Measurements from ENCODE around the gene EFEMP2.

Gene EFEMP2

DNA sequence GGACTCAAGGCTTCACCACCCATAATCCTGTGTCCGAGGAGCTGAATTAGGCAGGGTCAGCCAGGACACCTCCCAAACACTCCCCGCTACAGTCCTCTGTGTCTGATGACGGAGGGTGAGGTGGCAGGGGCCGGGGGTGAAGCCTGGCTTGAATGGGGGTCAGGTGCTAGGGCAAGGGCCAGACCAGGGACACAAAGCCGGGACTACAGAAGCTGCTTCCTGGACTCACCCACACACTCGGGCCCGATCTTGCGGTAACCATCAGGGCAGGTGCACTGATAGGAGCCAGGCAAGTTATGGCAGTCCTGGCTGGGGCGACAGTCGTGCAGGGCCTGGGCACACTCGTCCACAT is 2.3 kb downstream of the EFEMP2 start:
- TF ChIP-seq, protein P1, sequence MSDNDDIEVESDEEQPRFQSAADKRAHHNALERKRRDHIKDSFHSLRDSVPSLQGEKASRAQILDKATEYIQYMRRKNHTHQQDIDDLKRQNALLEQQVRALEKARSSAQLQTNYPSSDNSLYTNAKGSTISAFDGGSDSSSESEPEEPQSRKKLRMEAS (IDR thresholded peaks at IDR 0.05; ENCODE audit: low read depth, low read length), result no peak
- TF ChIP-seq, protein P2, sequence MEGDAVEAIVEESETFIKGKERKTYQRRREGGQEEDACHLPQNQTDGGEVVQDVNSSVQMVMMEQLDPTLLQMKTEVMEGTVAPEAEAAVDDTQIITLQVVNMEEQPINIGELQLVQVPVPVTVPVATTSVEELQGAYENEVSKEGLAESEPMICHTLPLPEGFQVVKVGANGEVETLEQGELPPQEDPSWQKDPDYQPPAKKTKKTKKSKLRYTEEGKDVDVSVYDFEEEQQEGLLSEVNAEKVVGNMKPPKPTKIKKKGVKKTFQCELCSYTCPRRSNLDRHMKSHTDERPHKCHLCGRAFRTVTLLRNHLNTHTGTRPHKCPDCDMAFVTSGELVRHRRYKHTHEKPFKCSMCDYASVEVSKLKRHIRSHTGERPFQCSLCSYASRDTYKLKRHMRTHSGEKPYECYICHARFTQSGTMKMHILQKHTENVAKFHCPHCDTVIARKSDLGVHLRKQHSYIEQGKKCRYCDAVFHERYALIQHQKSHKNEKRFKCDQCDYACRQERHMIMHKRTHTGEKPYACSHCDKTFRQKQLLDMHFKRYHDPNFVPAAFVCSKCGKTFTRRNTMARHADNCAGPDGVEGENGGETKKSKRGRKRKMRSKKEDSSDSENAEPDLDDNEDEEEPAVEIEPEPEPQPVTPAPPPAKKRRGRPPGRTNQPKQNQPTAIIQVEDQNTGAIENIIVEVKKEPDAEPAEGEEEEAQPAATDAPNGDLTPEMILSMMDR (IDR thresholded peaks at IDR 0.05; ENCODE audit: low read depth, low read length), result no peak
- TF ChIP-seq MYC (IDR thresholded peaks at IDR 0.05; ENCODE audit: low read depth, low read length), result no peak; the same call in 1 of the 2 replicates
- no peak for TF ChIP-seq POLR2A (IDR thresholded peaks at IDR 0.05; ENCODE audit: extremely low read depth, insufficient read length)
- H3K4me3 ChIP-seq (ENCODE audit: low read depth, low read length), result peak overlapping the region; percentile 25
- DNase-seq (ENCODE audit: low read depth), result no peak

- TF ChIP-seq, protein P1 (IDR thresholded peaks at IDR 0.05; ENCODE audit: low read depth, low read length), result no peak
- TF ChIP-seq MYC (IDR thresholded peaks at IDR 0.05; ENCODE audit: low read depth, low read length) (no peak), POLR2A (IDR thresholded peaks at IDR 0.05; ENCODE audit: extremely low read depth, insufficient read length) (no peak)
- TF ChIP-seq, protein P2 (IDR thresholded peaks at IDR 0.05; ENCODE audit: low read depth, low read length), result no peak
- no peak overlapping the region for H3K4me3 ChIP-seq (ENCODE audit: low read depth, low read length)
- no peak for DNase-seq (ENCODE audit: low read depth)
Measured at GRCh38 chr11:65869643-65870306, 2.8 kb downstream of the EFEMP2 start.

- no peak overlapping the region for H3K4me3 ChIP-seq (ENCODE audit: low read depth, low read length)
- no peak for DNase-seq (ENCODE audit: low read depth)
- TF ChIP-seq, protein P2 (IDR thresholded peaks at IDR 0.05; ENCODE audit: low read depth, low read length), result no peak
- TF ChIP-seq, protein P1 (IDR thresholded peaks at IDR 0.05; ENCODE audit: low read depth, low read length), result no peak
- TF ChIP-seq POLR2A (IDR thresholded peaks at IDR 0.05; ENCODE audit: extremely low read depth, insufficient read length) (no peak), MYC (IDR thresholded peaks at IDR 0.05; ENCODE audit: low read depth, low read length) (no peak)
Measured at GRCh38 chr11:65868907-65869306, 3.7 kb downstream of the EFEMP2 start.

DNA sequence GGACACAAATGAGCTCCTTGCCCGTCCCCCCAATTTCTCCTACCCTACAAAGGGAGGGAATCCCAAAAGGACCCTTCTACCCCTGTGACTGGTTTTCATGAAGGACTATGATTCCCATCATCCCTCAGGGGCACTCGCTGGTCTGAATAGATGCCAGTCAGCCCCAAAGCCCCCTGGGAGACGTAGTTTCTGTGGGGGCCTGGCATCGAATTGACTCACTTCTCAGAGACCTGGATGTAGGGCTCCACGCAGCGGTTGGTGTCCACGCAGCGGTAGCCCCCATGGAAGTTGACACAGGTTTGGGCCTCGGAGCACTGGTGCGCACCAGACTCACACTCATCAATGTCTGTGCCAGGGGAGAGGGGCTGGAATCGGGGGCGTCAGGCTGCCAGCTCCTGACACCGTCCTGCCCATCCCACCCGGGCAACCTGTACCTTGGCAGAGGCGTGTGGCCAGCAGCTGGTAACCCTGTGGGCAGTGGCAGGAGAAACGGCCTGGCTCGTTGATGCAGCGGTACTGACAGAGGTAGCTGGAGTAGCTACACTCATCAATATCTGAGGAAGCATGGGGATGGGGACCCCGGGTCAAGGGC is 4.4 kb downstream of the EFEMP2 start:
- peak; percentile 65 for DNase-seq (ENCODE audit: low read depth)
- no peak overlapping the region for H3K4me3 ChIP-seq (ENCODE audit: low read depth, low read length)
- no peak for TF ChIP-seq POLR2A (IDR thresholded peaks at IDR 0.05; ENCODE audit: extremely low read depth, insufficient read length)
- TF ChIP-seq, protein P1 (IDR thresholded peaks at IDR 0.05; ENCODE audit: low read depth, low read length), result no peak
- TF ChIP-seq, protein P2 (IDR thresholded peaks at IDR 0.05; ENCODE audit: low read depth, low read length), result no peak
- no peak for TF ChIP-seq MYC (IDR thresholded peaks at IDR 0.05; ENCODE audit: low read depth, low read length)

GRCh38 chr11:65867284-65868071 is 5.1 kb downstream of the EFEMP2 start:
- TF ChIP-seq MYC (IDR thresholded peaks at IDR 0.05; ENCODE audit: low read depth, low read length) (0 out of 2 replicates have a peak, but pooled peaks have one; percentile 36), POLR2A (IDR thresholded peaks at IDR 0.05; ENCODE audit: extremely low read depth, insufficient read length) (peak; percentile 73)
- TF ChIP-seq, protein P2 (IDR thresholded peaks at IDR 0.05; ENCODE audit: low read depth, low read length), result no peak
- TF ChIP-seq, protein P1 (IDR thresholded peaks at IDR 0.05; ENCODE audit: low read depth, low read length), result peak; percentile 18
- DNase-seq (ENCODE audit: low read depth), result peak; percentile 82
- H3K4me3 ChIP-seq (ENCODE audit: low read depth, low read length), result peak overlapping the region; percentile 42

Data from NB4 (cell line).